Measurements from ENCODE around the gene CD300C. TPM values are rescaled to one million over a fixed set of nuclear protein-coding genes. Genes with fewer than 3 reads are reported as not detected.
"Not testable (repeated sequence)": the region's sequence is repeated elsewhere in the genome, so short reads cannot be mapped to it uniquely, and the experiment has no call there.

CD300C gene
- total RNA-seq, 1 donor from 2014 or later, result 0.16 TPM

- no peak for ATAC-seq
Observed at GRCh38 chr17:74508156-74508555, 37.8 kb downstream of the CD300C start.

- not testable (repeated sequence) for ATAC-seq
Observed at GRCh38 chr17:74503949-74504348, 42.0 kb downstream of the CD300C start.

- ATAC-seq, result no peak
Observed at GRCh38 chr17:74502861-74503260, 43.1 kb downstream of the CD300C start.

- no peak for ATAC-seq
Observed at GRCh38 chr17:74499992-74500391, 45.9 kb downstream of the CD300C start.

- ATAC-seq, result no peak
Observed at GRCh38 chr17:74497471-74497870, 48.4 kb downstream of the CD300C start.

- peak; percentile 73 for ATAC-seq
Observed at GRCh38 chr17:74493331-74493833, 52.5 kb downstream of the CD300C start.

- ATAC-seq, result no peak
Observed at GRCh38 chr17:74491626-74492025, 54.3 kb downstream of the CD300C start.

Other genes with a start within 250 kb of the CD300C start
- 0.16 TPM for gene KIF19, start 219.9 kb downstream of the CD300C start, total RNA-seq
- gene BTBD17, start 184.2 kb downstream of the CD300C start, total RNA-seq, result not detected
- gene GPR142, start 178.6 kb downstream of the CD300C start, total RNA-seq, result not detected
- gene GPRC5C, start 114.0 kb downstream of the CD300C start, total RNA-seq, result 13.0 TPM
- gene CD300A, start 79.5 kb downstream of the CD300C start, total RNA-seq, result 0.64 TPM
- gene CD300LB, start 14.6 kb downstream of the CD300C start, total RNA-seq, result not detected
- not detected for gene CD300H, start 21.4 kb upstream of the CD300C start, total RNA-seq
- not detected for gene CD300LD, start 46.2 kb upstream of the CD300C start, total RNA-seq
- 0.12 TPM for gene CD300E, start 77.6 kb upstream of the CD300C start, total RNA-seq
- gene CD300LF, start 166.8 kb upstream of the CD300C start, total RNA-seq, result 0.40 TPM
- 0.96 TPM for gene RAB37, start 191.1 kb upstream of the CD300C start, total RNA-seq
- gene NHERF1, start 202.5 kb upstream of the CD300C start, total RNA-seq, result 297 TPM
- gene NAT9, start 230.2 kb upstream of the CD300C start, total RNA-seq, result 14.6 TPM